CD4-positive, alpha-beta T cell treated with Interleukin-4 for 1 hour (primary cell): ENCODE data around the gene GALNT9.

Experiments used
- DNase-seq, 2 donors: peaks; one replicate each; pipeline ENCODE4 v3.0.0-alpha.2; 2020 to 2022

GALNT9 gene

DNA sequence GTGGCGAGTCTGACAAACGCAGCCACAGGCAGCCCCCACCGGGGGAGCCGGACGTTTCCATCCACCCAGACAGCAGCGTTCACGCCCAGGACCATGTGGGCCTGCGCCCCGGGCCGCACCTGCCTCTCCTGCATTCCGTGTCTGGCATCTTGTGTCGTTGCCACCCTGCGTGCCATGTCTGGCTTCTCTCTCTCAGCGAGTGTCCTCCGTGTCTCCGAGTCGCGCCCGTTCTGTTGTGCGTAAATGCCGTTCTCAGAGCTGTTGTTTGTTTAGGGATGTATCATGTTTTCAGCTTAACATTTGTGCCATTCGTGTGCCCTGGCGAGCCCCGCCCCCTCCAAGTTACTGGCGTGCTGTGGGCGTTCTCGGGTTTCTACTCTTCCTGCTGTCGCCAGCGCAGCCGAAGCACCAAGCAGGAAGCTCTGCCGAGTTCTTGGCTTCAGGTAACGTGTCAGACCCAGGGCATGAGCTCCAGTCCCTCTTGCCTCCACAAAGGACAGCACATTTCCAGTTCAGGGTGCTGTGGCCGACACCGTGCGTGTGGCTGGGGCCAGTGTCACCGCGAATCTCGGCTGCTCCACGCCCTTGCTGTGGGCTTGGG, 150.5 kb downstream of the GALNT9 start:
- DNase-seq, result peak in 1 of 2 donors; percentile 41

DNA sequence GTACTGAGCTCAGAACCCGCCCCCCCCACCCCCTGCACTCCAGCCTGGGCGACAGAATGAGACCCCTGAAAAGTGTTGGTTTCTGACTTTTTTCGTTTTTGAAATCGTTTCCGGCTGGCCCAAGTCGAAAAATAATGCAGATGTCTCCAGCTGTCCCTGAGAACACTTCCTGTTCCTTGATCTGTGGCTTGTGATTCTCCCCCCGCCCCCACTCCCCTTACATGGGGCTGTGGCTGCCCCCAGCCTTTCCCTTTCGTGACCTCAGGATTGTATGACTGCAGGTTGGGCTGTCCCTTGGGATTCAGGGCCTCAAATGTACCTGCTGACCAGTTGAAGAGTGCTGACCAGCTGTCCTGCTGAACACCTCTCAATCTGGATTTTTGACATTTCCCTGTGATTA, 151.1 kb downstream of the GALNT9 start:
- no peak for DNase-seq

DNA sequence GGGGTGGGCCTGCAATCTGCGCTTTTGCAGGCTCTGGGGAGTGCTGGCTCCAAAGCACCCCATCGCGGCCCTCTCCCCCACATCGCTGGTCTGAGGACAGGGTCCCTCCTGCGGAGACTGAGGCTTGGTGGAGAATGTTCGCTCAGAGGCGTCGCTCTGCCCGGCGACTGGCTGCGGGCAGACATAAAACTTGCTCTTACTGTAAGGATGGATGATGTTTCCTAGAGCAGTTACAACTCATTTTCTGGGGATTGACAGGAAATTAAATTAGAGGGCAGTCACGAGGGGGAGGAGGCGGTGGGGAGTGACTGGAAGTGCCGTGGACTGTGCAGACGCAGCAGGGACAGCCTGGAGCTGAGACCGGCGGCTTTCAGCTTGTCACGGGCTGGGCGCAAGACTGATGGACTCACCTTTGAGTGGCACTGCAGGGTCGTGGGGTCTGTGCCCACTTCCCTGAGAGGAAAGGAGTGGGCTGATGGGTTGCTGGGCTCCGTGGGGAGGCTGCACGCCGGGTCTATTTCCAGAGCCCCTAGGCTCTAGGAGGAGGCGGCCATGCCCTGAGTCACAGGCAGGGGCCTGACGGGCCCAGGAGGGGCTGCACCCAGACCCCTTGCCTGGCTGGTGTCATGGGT, 152.4 kb downstream of the GALNT9 start:
- DNase-seq, result no peak

DNA sequence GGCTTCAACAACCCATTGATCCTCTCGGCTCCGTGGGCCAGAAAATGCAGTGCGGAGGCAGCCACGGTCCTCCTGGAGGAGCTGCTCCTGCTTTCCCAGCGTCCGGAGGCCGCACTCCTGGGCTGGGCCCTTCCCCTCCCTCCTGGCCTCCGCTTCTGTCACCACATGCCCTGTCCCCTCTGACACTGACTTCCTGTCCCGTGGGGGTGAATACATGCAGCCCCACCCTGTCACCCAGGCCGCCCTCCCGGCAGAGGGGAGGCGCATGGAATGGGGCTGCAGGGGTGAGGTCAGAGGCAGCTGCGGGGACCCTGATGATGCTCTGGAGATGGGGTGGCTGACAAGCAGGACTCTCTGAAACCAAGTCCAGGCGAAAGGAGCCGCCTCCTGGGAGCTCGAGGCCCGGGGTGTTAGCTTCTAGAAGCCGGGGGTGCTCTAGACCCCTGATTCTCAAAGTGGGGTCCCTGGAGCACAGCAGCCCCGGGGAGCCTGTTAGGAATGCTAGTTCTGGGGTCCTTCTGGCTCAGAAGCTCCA, 152.9 kb downstream of the GALNT9 start:
- no peak for DNase-seq

DNA sequence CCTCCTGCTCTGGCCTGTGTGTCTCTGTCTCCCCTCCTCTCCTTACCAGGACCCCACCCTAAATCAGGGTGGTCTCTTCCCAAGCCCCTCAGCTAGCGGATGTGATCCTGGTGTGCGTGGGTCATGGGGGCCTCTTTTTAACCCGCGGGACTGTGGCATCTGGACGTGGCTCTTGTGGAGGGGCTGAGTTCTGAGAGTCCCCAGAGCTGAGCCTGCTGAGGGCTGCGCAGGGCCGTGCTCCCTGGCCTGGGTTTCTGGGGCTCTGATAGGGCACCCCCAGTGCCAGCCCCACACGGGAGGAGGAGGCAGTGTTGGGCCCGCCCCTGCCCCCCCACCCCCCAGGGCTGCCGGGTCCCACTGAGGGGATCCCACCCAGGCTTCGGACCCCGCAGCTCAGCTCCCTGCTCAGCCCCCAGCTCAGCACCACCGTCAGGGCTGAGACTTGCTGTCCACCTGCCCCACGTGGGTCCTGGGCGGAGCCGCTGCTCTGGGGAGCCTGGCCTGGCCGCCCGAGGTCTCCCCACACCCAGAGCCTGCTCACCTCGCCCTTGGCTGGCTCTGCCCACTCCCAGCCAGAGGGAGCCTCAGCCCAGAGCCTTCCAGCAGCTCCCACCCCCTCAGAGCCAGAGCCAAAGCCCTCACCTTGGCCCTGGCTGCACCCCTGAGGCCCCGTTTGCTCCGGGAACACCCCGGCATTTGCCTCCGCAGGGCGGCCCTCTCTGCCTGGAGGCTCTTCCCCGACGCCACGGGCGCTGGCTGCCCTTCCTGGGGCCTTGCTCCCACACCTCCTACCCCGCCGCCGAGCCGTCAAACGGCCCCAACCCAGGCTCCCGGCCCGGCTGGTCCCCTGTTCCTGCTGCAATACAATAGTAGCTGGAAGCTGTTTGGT, 153.6 kb downstream of the GALNT9 start:
- no peak for DNase-seq

DNA sequence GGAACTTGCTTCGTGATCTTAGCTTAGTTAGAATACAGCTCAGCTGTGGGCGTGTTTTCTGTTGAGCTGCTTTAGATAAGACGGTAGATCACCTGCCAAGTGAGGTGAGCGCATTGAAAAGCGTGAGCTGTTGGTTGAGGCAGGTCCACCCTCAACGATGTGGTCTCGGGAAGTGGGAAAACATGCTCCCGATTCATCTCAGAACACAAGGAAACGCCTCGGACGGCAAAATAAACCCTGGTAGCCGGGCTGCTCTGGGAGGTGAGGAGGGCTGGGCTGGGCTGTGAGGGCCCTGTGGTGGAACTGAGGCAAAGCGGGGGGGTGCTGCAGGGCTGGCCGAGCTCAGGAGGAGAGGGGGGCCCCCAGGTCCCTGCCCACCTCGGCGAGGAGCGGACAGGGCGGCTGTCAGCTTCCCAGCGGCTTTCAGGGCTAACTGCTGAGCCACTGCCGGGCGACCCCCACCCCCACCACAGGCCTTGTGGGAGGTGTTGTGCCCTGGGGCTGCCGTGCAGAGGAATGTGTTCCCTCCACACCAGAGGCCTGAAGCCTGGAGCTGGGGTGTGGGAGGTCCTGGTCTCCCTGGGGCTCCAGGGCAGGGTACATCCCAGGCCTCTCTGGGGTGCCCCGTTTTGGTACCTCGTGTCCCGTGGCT, 154.4 kb downstream of the GALNT9 start:
- DNase-seq, result no peak

DNA sequence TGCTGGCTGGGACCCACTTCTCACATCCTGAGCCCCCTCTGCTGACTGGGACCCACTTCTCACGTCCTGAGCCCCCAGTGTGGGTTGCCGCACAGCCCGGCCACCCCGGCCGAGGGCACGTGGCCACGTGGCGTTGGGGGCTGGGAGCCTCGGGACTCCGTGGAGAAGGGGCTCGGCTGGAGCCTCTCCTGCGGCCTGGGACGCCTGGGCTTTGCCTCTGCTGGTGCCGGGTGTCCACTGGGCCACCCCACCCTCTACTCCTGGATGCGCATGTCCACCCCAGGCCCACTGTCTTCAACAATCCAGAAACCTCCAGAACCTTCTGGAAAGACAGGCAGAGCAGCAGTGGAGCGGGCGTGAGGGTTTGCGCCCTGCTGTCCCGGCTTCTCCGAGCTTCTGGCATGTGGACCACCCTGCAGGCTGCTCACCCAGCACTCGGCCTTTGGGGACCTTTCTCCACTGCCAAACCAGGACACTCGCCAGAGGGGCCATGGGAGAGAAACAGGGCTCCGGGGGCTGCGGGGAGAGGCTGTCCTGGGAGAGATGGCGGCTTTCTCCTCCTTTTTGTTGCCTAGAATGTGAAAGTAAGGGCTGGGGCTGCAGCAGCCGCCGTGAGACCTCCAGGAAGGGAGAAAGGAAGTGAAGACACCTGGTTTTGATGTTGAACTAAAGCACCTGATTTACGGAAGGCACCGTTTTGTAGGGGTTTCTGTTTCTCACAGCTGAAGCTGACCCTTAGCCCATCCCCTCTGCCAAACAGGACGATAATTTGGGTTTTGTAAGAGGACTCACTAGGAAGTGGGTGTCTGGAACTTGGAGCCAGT, 155.2 kb downstream of the GALNT9 start:
- DNase-seq, result no peak

DNA sequence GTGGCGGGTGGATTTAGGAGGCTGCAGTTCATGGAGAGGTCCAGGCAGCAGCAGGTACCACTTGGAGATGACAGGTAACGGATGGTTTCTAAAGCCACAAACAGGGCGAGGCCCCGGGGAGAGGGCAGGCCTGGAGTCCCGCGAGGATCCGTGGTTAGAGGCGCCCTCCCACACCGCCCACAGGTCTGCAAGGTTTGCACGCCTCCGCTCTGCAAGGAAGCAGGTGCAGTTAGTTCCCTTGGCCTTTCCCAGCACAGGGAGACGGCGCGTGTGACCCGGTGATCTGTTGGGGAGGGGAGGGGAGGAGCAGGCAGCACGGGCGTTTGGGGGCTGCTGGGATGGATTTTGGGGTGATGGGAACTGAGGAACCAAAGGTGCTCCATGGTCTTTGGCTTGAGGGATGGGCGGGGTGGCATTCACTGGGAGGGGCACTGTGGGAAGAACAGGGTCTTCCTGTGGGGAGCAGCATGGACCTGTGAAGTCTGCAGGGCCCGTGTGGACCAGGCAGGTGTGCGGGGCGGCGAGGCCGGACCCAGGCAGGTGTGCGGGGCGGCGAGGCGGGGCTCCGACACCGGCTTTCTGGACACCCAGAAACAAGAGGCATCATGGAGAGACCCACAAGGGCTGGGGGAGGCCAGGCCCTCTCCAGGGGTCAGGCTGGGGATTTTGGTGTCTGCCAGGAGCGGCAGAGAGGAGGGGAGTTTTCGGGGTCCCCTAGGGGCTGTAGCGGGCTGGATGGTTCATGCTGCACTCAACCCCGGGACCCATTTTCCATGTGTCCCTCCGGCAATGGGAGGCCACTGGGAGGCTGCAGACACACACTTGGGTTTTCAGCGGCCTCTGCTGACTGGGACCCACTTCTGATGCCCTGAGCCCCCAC, 156.0 kb downstream of the GALNT9 start:
- DNase-seq, result no peak

DNA sequence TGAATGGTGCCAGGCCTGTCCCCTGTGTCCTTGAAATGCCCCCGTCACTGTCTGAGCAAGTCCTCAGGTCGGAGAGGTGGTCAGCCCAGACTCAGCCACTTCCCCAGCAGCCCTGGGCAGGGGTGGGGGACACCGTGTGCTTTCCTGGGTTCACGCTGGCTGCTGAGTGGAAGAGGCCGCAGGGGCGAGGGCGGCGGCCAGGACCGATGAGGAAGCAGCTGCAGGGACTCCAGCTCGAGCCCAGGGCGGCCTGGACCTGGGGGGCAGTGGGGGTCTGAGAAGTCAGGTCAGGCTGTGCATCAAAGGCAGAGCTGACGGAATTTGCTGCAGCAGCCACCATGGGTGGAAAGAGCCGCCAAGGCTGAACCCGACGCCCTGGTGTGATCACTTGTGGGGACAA, 156.8 kb downstream of the GALNT9 start:
- DNase-seq, result no peak

DNA sequence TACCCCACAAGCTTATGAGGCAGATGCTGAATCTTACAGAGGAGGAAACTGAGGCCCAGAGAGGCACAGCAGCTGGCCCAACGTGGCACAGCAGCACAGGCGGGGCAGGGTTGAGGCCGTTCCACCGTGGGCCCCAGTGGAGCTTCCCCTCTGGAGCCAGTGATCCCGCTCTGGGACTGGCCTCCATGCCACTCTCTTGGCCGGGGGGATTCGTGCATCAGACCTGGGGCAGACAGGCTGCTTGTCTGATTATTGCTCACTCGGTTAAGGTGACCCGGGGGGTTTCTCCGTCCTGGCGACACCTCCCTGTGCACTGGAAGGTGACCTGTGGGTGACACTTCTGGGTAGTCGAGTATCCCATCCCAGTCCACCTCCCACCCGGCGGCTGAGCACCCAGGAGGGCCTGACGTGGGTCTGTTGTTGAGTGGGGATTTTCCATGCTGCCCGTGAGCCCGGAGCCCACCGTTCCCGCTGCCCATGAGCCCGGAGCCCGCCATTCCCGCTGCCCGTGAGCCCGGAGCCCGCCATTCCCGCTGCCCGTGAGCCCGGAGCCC, 157.3 kb downstream of the GALNT9 start:
- DNase-seq, result no peak

DNA sequence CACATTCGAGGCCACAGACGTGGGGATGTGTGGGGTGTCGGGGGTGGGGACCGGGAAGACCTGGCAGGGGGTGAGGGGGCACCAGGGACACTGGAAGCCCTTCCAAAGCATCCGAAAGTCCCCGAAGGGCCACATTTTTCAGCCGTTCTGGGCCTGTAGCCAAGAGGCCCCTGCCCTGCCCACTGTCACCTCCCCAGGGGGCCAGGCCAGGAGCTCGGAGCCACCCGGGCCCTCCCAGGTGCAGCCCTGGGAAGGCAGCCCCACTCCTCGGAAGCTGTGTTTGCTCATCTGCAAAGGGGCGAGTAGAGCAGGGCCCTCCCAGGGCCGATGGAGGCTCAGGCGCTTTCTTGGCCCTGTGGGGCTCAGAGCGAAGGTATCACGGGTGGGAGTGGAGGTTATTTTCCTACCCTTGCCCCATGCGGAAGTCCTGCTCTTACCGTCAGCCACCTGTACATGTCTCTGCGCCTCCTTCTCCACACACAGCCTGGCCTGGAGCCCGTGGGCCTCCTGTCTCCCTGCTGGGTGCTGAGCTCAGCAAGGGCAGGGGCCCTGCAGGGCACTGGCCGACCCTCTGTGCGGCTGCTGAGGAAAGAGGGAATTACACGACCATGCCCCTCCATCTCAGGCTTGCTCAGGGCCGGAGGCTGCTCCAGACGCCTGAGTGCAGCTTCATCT, 158.0 kb downstream of the GALNT9 start:
- no peak for DNase-seq

DNA sequence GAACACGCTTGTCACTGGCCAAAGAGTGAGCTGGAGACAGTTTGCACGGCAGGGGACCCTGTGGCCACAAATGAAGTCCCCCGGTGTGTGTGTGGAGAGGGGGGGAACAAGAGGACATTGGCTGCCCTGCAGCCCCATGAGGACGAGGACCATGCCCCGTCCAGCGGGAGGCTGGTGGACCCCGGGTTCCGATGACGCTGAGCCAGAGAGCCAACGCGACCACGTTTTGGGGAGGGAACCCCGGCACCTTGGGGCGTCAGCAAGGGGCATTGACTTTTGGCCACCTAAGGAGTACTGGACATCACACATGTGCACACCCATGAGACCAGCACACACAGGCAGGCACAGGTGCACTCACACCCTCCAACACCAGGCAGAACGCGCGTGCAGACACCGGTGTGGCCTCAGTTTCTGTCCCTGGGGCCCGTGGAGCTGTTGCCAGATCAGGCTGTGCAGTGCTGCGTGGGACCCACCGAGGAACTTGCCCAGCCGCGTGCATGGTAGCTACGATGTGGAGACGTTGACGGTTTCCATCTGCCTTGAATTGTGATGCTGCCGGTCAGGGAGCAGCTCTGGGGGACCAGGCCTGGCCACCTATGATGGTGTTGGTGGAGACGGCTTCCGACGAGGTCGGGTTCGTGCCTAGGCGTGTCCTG, 158.6 kb downstream of the GALNT9 start:
- DNase-seq, result no peak

DNA sequence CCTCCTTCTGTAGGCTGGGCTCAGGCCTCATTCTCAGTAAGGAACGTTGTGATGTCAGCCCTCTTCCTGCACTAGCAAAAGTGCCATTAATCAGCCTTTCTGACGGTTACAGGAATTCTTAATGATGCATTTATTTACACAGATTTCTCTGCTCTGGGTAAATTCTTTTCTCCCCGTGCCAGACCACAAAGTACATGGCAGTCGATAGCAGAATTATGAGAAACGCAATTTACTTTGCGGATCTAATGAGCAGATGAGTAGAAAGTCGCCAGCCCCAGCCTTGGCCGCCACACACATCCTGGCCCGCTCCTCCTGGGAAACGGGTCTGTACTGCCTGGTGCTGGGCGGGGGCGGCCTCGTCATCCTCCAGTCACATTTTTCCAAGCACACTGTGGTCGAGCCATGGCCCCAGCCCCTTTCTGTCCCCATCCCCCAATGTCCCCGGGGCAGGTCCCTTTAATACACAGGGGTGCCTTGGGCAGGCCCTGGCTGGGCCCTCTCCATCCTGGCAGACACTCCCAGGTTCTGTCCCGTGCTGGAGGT, 159.2 kb downstream of the GALNT9 start:
- no peak for DNase-seq

DNA sequence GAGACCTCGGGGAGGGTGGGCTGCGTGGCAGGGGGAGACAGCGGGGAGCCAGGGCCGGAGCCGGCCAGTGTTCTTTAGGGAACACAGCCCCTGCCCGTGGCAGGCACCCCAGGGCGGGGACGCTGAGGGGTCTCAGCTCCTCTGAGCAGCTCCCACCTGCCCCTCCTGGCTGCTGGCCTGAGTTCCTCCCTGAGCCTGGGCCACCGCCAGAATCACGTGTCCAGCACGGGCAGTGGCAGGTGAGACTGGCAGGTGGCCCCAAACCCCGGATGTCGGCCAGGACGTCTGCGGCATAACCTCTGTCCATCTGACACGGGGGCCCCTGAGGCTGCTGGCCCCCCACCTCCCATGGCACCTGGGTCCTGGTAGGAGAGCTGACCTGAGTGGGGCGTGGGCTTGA, 160.0 kb downstream of the GALNT9 start:
- DNase-seq, result no peak

DNA sequence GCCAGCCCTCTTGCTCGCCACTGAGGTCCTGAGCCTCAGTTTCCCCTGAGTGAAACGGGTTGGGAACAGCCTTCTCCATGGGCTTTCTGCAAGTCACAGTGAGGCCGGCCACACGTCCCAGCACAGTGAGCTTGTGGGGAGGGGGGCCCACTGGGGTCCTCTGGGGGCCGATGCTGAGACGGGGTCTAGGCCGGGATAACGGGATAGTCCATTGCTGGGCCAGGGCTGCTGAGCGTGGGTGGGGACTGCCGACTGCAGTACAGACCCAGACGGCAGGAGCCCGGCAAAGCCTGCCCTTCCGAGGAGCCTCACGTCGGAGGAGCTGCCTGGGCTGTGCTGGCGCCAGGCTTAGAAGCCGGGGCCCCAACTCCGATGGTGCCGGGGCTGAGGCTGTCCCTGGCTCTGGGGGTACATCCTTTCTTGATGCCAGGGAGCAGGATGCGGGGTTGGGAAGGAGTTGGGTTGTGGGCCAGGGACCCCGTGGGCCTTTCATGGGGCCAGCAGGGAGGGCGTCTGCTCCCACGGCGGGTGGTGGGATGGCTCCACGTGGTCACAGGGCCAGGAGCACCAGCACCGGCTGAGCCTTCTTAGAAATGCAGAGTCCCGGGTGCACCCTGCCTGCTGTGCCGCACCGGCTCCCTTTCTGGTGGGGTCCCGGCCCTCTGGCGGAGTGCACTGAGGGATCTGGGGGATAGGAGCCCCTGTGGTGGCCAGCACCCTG, 160.9 kb downstream of the GALNT9 start:
- no peak for DNase-seq

DNA sequence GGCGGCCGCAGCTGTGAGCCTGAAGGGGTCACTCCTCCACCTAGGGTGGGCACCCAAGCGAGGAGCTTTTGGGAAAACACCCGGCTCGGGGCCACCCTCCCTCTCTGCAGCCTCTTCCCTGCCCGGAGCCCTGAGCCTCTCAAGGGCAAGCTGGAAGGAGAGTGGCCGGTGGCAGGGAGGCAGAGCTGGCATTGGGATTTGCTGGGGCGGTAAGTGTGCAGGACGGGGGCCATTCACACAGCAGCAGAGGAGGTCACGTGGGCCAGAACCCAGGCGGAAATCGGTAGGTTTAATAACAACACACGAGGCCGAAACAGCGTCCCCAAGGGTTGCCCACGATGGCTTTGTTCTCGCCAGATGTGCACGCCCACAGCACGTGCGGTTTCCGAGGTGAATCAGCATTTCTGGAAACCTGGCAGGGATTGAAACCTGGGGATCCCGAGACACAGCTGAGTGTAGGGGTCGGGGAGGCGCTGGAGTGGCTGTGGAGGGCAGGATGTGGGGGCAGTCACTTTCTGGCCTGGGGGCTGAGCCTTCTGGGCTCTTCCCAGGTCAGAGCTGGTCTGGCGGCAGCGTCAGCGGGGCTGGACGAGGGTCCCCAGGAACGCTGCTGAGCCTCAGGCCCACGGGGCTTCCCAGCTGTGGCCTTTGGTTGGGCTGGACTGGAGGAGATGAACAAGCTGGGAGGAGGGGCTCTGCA, 161.6 kb downstream of the GALNT9 start:
- no peak for DNase-seq

DNA sequence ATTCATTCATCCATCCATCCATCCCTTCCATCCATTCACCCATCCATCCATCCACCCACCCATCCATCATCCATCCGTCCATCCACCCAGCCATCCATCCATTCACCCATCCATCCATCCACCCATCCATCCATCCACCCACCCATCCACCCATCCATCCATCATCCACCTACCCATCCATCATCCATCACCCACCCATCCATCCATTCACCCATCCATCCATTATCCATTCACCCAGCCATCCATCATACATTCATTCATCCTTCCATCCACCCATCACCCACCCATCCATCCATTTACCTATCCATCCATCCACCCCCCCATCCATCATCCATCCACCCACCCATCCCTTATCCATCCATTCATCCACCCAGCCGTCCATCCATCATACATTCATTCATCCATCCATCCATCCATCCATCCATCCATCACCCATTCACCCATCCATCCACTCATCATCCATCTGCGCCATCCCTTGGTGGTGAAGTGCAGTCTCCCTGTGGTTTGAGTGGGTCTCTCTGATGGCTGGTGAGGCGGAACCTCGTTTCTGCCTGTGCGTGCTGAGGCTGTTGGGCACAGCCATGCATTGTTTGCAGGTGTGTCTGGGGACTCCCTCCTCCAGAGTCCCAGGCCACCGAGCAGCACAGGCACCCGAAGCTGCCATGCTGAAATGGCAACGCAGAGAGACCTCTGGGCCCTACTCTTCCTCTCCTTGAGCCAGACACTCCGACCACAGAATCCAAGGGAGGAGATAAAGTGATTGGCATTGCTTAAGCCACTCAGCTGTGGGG, 162.4 kb downstream of the GALNT9 start:
- no peak for DNase-seq
